NCI-H1694 treated with DMSO at 0.1 percent for 48 hours (cell line): Measurements from ENCODE around the gene LEKR1.
"Not testable (repeated sequence)": the region's sequence is repeated elsewhere in the genome, so short reads cannot be mapped to it uniquely, and the experiment has no call there.

Experiments
- DNase-seq: peaks from one replicate; lab custom pipeline; 2025; lab: John Stamatoyannopoulos, UW

The LEKR1 gene

GRCh38 chr3:156906275-156906674 lies 80.1 kb downstream of the LEKR1 start:
- no peak for DNase-seq

- no peak for DNase-seq
Measured at GRCh38 chr3:156908398-156908797, 82.2 kb downstream of the LEKR1 start.

GRCh38 chr3:156910022-156910421 lies 83.9 kb downstream of the LEKR1 start:
- DNase-seq, result no peak

- DNase-seq, result not testable (repeated sequence)
Measured at GRCh38 chr3:156910831-156911230, 84.7 kb downstream of the LEKR1 start.

GRCh38 chr3:156914300-156914699 lies 88.1 kb downstream of the LEKR1 start:
- DNase-seq, result not testable (repeated sequence)

- DNase-seq, result no peak
Measured at GRCh38 chr3:156915372-156915771, 89.2 kb downstream of the LEKR1 start.

- DNase-seq, result no peak
Measured at GRCh38 chr3:156918746-156919145, 92.6 kb downstream of the LEKR1 start.

- DNase-seq, result no peak
Measured at GRCh38 chr3:156919818-156920217, 93.7 kb downstream of the LEKR1 start.

- no peak for DNase-seq
Measured at GRCh38 chr3:156920399-156920798, 94.2 kb downstream of the LEKR1 start.

- no peak for DNase-seq
Measured at GRCh38 chr3:156923349-156923748, 97.2 kb downstream of the LEKR1 start.

- DNase-seq, result no peak
Measured at GRCh38 chr3:156938724-156939123, 112.6 kb downstream of the LEKR1 start.

- no peak for DNase-seq
Measured at GRCh38 chr3:156939315-156939714, 113.2 kb downstream of the LEKR1 start.

GRCh38 chr3:156941311-156941710 lies 115.2 kb downstream of the LEKR1 start:
- no peak for DNase-seq

GRCh38 chr3:156948402-156949210 lies 122.5 kb downstream of the LEKR1 start:
- no peak for DNase-seq

- no peak for DNase-seq
Measured at GRCh38 chr3:156952011-156952410, 125.9 kb downstream of the LEKR1 start.

- no peak for DNase-seq
Measured at GRCh38 chr3:156957715-156958114, 131.6 kb downstream of the LEKR1 start.

GRCh38 chr3:156963096-156963495 lies 136.9 kb downstream of the LEKR1 start:
- no peak for DNase-seq

- DNase-seq, result no peak
Measured at GRCh38 chr3:156964577-156964976, 138.4 kb downstream of the LEKR1 start.

- not testable (repeated sequence) for DNase-seq
Measured at GRCh38 chr3:156966349-156966748, 140.2 kb downstream of the LEKR1 start.

- no peak for DNase-seq
Measured at GRCh38 chr3:156973954-156974353, 147.8 kb downstream of the LEKR1 start.

GRCh38 chr3:156974931-156975330 lies 148.8 kb downstream of the LEKR1 start:
- no peak for DNase-seq

GRCh38 chr3:156975721-156976120 lies 149.6 kb downstream of the LEKR1 start:
- DNase-seq, result no peak

GRCh38 chr3:156976933-156977332 lies 150.8 kb downstream of the LEKR1 start:
- DNase-seq, result no peak

- DNase-seq, result no peak
Measured at GRCh38 chr3:156978481-156978961, 152.4 kb downstream of the LEKR1 start.
